Muscle of arm (tissue), 12 donors: ENCODE measurements around the gene CEP41. TPM values are rescaled to one million over a fixed set of nuclear protein-coding genes. Genes with fewer than 3 reads are reported as not detected.

ENCODE experiments used
- DNase-seq: peaks from one replicate; pipeline ENCODE4 v3.0.0-alpha.2; 2013
- polyA plus RNA-seq, 12 donors: library from polyadenylated mRNA; unstranded; fragments of 120-200 nt; gene quantifications; one replicate each; pipeline ENCODE4 v1.2.1, GENCODE V29; 2013; ENCODE audit not compliant: insufficient read length in 12 of 12

CEP41 gene
- polyA plus RNA-seq, 12 donors, result 20.4 to 234 (median 23.7) TPM

DNA sequence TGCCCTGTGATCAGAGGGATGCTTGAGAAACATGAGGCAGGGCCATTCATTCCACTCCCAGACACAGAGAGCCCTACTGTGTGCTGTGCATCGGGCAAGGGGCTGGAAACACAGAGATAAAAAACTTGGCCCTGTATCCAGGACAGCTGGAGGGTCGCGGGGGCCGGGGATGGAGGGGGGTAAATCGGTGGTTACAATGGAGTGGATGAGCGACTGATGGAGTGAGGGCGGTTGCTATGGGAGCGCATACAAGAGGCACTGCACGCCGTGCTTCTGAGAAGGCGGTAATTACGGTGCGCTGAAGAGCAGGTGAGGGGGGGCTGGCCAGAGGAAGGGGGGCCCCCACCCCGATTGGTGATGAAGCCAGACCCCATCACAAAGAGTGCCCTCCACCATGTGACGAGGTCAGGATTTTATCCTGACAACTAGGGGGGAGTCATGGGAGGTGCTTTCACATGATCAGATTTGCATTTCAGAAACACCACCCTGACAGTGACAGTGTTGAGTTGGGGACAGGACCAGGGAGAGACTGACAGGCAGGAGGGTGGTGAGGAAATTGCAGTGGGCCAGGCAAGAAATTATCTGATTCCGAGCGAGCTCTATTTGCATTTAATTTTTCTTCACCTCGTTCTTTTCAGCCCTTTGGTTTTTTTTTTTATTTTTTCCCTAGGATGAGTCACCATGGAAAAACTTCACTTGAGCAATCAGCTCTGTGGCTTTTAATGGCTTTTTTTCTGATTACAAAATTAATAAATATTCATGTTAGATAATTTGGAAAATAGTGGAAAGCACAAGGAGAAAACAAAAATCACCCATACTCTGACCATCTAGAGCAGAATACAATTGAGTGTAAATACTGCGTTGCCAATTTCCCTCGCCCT lies 88.4 kb downstream of the CEP41 start:
- DNase-seq, result no peak

DNA sequence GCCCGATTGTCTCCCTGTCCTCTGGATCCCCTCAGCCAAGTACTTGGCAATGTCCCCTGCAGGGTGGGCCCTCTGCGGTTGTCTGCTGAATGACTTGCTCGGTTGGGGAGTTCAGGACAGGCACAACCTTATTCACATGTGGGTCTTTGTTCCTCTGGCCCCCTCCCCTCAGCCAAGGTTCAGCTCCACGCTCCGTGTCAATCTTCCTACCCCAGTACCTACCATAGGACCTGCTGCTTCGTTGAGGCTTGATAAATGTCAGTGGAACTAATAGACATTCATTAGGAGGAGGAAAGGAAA lies 89.1 kb downstream of the CEP41 start:
- DNase-seq, result no peak

DNA sequence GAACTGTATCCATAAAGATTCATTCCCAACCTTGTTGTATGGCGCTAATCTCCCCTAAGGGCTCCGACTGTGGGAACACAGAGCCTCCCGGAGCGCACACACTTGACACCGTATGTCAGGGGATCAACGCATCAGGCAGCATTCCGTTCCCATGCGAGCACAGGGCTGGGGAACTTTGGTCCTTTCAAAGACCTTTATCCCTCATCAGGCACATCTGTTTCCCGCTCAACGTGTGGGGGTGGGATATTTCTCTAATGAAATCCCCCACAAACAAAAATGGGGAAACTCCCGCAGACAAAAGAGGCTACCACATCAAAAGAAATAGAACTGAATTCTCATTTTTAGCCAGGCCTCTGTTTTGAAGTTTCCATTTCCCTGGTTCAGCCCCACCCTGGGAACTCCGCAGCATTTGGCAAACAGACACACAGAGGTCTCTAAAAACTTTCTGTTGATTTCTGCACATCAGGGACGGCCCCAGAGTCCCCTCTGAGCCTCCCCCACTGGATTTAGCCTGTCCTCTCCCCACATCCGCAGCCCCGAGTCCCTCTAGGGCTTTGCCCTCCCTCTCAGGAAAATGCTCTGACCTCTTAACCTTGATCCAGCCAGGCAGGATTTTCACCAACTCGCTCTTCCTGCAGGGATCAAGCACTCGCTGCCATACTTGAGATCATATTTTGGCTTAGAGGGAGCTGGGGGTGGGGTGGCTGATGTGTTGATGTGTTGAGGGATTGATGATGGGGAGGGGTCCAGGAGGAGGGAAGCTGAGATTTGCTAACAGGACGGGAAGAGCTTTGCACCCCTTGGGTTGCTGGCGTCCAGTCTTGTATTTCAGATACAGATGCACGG lies 89.6 kb downstream of the CEP41 start:
- DNase-seq, result peak; percentile 91

DNA sequence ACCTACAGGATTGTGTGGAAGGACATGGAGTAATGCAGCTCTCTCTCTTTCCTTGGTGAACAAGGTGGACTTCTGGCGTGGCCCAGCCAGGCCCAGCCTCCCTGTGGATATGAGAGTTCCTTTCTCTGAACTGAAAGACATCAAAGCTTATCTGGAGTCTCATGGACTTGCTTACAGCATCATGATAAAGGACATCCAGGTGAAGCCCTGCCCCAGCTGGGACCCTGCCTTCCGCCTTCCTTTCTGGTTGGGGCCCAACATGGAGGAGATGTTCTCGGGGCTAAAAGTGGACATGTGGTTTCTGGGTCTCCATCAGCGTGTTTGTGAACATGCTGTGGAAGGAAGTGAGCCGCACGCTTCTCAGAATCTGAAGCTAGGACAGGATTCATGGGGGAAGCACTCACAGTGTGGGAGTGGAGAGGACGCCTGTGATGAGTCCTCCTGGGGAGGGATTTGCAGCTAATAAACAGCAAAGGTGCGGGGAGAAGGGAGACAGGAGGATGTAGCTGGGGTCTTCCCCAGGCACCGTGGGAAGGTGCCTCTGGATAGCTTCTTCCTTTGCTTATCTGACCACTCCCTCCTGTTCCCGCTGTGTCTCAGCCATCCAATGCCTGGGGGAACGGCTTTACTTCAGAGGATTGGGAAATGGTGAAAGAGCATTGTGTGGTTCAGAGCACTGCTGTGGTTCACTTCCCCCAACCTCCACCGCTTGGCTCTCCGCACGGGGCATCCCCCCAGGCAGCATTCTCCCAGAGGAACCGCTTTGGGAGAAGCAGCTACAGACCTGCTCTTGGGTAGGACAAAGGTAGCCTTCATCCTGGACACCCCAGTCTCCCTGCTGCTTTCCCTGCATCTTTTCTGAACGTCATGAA lies 90.7 kb downstream of the CEP41 start:
- no peak for DNase-seq

DNA sequence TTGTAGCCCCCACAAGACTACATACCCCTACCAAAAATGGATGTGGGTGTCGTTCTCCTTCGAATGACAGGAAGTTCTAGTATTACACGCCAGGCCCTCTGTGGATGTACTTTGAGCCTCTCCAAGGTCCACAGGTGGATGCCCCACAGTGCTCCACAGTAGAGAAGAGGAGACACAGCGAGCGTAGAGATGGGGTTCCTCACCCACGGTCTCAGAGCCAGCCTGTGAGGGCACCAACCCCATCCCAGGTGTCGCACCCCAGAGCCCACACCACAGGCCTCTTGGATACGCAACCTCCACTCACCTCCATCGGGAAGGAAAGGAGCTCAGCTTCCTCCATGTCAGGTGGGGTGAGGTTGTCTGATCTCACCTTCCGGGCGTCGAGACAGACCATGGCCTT lies 93.9 kb downstream of the CEP41 start:
- no peak for DNase-seq

DNA sequence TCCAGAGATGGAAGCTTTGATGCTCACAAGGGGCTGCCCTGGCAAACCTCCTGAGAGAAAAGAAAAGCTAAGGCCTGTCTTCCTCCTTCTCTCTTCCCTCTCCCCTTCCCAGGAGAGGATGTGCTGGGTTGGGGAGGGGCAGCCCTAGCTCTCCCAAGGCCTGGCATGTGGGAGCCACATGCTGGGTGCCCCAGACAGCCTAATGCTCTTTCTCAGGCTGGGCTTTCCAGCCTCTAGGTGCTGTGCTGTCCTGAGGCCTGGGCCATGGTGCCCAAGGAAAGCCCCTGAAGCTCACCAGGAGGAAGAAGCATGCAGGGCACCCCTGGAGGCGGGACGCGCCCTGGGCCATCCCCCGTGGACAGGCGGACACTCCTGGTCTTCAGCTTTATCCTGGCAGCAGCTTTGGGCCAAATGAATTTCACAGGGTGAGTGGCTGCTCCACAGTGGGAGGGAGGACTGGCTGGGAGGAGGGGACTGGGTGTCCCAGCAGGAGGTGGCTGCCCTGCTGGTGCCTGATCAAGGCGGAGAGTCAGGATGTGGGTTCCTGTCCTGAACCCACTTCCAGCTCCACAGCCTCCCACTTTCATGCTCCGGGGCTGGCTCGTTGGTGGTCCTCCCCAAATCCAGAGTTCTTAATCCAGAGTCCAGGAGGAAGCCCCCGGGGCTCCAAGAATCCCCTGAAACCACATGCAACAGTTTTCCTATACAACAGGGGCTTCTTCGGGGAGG lies 94.5 kb downstream of the CEP41 start:
- no peak for DNase-seq

DNA sequence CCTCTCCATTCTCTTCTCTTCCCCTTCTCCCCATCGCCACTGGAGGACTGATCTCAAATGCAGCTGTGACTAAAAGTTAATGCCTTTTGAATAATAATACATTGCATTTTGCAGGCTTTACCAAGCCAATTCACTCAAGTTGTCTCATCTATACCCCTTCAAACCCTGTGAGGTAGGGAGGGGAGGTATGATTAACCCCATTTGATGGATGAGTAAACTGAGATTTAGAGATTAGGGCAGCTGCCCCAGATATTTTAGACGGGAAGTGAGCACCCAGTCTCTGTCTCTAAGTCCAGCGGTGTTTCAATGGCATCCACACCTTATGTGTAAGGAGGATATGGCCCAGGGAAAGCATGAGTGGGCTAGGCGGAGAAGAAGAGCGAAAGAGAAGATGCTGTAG lies 95.1 kb downstream of the CEP41 start:
- no peak for DNase-seq

DNA sequence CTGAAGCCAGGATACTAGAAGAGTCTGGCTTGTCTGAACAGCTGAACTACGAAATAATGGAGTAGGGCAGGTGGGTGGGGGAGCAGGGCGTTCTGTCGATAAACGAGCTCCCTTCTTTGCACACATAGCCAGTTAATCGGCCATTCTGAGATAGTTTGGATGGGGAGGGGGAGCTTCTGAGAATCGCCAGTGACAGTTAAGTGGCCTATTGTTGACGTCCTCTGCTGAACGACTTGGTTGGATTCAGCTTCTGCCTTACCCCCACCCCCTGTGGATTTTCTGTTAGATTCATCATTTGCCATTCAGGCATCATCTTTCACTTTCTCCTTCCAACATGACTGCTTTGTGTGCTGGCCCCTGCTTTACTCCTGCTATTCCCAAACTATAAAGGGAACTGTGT lies 95.7 kb downstream of the CEP41 start:
- DNase-seq, result peak; percentile 80

DNA sequence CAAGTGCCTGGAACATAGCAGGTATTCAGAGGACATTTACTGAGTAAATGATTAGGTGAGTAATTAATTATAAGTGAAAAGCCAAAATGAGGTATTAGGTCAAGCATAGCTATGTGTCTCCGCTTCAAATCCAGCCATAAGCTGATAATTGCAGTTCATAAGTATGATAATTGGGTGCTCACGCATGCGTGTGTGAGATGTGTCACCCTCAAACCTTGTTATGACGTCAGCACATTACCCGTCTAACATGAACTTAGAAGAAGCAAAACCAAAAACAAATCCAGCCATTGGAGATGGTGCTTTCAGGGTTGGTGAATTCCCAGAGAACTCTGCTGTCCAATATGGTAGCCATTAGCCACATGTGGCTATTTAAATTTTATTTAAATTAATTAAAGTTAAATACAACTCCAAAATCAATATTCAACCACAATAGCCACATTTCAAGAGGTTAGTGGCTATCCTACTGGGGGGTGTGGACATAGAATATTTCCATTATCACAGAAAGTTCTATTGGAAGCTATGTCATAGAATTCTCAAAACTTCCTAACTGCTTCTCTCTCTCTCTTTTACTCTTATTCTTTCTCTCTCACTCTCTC lies 96.4 kb downstream of the CEP41 start, which contains the start of gene CPA5:
Gene CPA5, plus strand, starts transcription at position 546 of the 596 bp plus-strand sequence. CDS start 1,670 bp downstream, outside the sequence.
- no peak for DNase-seq

Other genes with a start within 250 kb of the CEP41 start
- 10 to 100 TPM in 11 of 12 donors, not detected in 1; 10.5 to 16.4 (median 11.7) TPM for gene TMEM209, start 235.6 kb downstream of the CEP41 start, polyA plus RNA-seq
- not detected for gene SSMEM1, start 233.2 kb downstream of the CEP41 start, polyA plus RNA-seq
- gene CPA2, start 174.2 kb downstream of the CEP41 start, polyA plus RNA-seq, result under 1 TPM in 10 of 12 donors, not detected in 2; 0.44 to 0.98 (median 0.52) TPM
- gene CPA4, start 147.9 kb downstream of the CEP41 start, polyA plus RNA-seq, result 1 to 10 TPM in 10 of 12 donors, not detected in 2; 1.1 to 10.0 (median 2.1) TPM
- gene CPA5, start 96.2 kb downstream of the CEP41 start, polyA plus RNA-seq, result 10 to 100 TPM in 2 of 12 donors, 1 to 10 TPM in 8, not detected in 2; 1.1 to 16.8 (median 2.1) TPM
- gene CPA1, start 60.5 kb downstream of the CEP41 start, polyA plus RNA-seq, result 1 to 10 TPM in 10 of 12 donors, not detected in 2; 1.9 to 6.6 (median 4.4) TPM
- gene MEST, start 51.1 kb upstream of the CEP41 start, polyA plus RNA-seq, result 1,000 to 10,000 TPM in 3 of 12 donors, 100 to 1,000 TPM in 9; 480 to 1,336 (median 862) TPM
- gene COPG2, start 227.7 kb upstream of the CEP41 start, polyA plus RNA-seq, result 100 to 1,000 TPM in 1 of 12 donors, 10 to 100 TPM in 11; 19.8 to 273 (median 42.8) TPM
- under 1 TPM in 1 of 12 donors, not detected in 11; 0.15 TPM for gene TSGA13, start 245.5 kb upstream of the CEP41 start, polyA plus RNA-seq